Measurements from ENCODE around the gene PLEKHM3.

DNA sequence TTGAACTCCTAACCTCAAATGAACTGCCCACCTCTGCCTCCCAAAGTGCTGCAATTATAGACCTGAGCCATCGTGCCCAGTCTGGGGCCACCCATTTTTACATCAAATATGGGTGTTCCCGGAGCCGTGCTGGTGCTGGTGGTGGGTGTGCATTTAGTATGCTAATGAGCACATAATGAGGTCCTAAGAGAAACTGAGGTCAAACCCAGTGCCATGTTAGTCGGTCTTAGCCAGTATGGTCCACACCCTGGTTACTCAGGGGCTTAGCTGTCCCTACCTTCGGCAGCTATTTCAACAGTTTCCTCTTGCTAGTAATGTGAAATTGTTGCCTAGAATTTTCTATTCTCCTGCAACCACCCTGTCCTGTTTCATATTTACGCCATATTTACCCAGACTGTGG lies 217.2 kb downstream of the PLEKHM3 start:
- TF ChIP-seq, protein P1, sequence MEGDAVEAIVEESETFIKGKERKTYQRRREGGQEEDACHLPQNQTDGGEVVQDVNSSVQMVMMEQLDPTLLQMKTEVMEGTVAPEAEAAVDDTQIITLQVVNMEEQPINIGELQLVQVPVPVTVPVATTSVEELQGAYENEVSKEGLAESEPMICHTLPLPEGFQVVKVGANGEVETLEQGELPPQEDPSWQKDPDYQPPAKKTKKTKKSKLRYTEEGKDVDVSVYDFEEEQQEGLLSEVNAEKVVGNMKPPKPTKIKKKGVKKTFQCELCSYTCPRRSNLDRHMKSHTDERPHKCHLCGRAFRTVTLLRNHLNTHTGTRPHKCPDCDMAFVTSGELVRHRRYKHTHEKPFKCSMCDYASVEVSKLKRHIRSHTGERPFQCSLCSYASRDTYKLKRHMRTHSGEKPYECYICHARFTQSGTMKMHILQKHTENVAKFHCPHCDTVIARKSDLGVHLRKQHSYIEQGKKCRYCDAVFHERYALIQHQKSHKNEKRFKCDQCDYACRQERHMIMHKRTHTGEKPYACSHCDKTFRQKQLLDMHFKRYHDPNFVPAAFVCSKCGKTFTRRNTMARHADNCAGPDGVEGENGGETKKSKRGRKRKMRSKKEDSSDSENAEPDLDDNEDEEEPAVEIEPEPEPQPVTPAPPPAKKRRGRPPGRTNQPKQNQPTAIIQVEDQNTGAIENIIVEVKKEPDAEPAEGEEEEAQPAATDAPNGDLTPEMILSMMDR (IDR thresholded peaks at IDR 0.05; ENCODE audit: extremely low read depth in 1 of 2, insufficient read depth in 1 of 2, low read depth in 1 of 2, low read length in 2 of 2): no peak
- TF ChIP-seq, protein P2, sequence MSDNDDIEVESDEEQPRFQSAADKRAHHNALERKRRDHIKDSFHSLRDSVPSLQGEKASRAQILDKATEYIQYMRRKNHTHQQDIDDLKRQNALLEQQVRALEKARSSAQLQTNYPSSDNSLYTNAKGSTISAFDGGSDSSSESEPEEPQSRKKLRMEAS (IDR thresholded peaks at IDR 0.05; ENCODE audit: insufficient read depth, insufficient read length): no peak
- no peak for TF ChIP-seq FOS (IDR thresholded peaks at IDR 0.05; ENCODE audit: borderline replicate concordance, insufficient read depth, low read length)
- no peak for TF ChIP-seq POLR2AphosphoS5 (IDR thresholded peaks at IDR 0.05; ENCODE audit: insufficient read depth, low read depth, low read length)
- TF ChIP-seq POLR2A (IDR thresholded peaks at IDR 0.05; ENCODE audit: low read depth, low read length): no peak
- no peak for TF ChIP-seq EZH2 (IDR thresholded peaks at IDR 0.05; ENCODE audit: borderline replicate concordance, low read depth, low read length, severe bottlenecking)
- TF ChIP-seq MYC (IDR thresholded peaks at IDR 0.05; ENCODE audit: low read depth, low read length): no peak
- no peak for TF ChIP-seq JUN (IDR thresholded peaks at IDR 0.05; ENCODE audit: borderline replicate concordance, insufficient read depth, insufficient read length, low read depth)
- no peak for TF ChIP-seq GATA2 (IDR thresholded peaks at IDR 0.05; ENCODE audit: insufficient read depth, insufficient read length, low read depth, low read length)
